ENCODE results near the gene MAP2K5. TPM values are rescaled to one million over a fixed set of nuclear protein-coding genes. Genes with fewer than 3 reads are reported as not detected.

The MAP2K5 gene
- total RNA-seq, 1 donor from 2014 or later = 2.9 TPM

DNA sequence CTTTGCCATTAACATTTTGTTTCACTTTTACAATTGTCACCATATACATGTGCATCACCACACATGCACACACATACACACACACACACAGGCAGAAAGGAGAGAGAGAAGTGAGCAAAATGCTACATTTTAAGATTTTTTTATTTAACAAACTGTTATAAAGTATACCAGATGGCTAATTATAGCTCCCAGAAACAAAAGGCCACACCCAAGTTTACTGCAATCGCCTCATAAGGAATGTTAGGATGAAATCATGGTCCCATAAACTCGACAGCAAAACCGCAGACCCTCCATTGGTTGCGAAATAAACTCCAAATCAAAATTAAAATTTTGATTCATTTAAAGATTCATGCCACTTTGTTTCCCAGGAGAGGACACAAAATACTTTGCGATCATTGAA lies 37.7 kb upstream of the MAP2K5 start:
- no peaks in the 10 kb centered on the region for H3K27me3 ChIP-seq (ENCODE audit: control insufficient read depth, insufficient read depth, low read length)
- DNase-seq (ENCODE audit: low read depth) (no peak), FAIRE-seq (no peak)
- H3K36me3 ChIP-seq (ENCODE audit: control insufficient read depth, insufficient read depth, low read length) = no peaks in the 10 kb centered on the region
- TF ChIP-seq, protein P1, sequence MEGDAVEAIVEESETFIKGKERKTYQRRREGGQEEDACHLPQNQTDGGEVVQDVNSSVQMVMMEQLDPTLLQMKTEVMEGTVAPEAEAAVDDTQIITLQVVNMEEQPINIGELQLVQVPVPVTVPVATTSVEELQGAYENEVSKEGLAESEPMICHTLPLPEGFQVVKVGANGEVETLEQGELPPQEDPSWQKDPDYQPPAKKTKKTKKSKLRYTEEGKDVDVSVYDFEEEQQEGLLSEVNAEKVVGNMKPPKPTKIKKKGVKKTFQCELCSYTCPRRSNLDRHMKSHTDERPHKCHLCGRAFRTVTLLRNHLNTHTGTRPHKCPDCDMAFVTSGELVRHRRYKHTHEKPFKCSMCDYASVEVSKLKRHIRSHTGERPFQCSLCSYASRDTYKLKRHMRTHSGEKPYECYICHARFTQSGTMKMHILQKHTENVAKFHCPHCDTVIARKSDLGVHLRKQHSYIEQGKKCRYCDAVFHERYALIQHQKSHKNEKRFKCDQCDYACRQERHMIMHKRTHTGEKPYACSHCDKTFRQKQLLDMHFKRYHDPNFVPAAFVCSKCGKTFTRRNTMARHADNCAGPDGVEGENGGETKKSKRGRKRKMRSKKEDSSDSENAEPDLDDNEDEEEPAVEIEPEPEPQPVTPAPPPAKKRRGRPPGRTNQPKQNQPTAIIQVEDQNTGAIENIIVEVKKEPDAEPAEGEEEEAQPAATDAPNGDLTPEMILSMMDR (IDR thresholded peaks at IDR 0.05; ENCODE audit: insufficient read depth, low read length, severe bottlenecking) = no peak
- no peak overlapping the region for H3K4me3 ChIP-seq (ENCODE audit: low read depth, low read length)

DNA sequence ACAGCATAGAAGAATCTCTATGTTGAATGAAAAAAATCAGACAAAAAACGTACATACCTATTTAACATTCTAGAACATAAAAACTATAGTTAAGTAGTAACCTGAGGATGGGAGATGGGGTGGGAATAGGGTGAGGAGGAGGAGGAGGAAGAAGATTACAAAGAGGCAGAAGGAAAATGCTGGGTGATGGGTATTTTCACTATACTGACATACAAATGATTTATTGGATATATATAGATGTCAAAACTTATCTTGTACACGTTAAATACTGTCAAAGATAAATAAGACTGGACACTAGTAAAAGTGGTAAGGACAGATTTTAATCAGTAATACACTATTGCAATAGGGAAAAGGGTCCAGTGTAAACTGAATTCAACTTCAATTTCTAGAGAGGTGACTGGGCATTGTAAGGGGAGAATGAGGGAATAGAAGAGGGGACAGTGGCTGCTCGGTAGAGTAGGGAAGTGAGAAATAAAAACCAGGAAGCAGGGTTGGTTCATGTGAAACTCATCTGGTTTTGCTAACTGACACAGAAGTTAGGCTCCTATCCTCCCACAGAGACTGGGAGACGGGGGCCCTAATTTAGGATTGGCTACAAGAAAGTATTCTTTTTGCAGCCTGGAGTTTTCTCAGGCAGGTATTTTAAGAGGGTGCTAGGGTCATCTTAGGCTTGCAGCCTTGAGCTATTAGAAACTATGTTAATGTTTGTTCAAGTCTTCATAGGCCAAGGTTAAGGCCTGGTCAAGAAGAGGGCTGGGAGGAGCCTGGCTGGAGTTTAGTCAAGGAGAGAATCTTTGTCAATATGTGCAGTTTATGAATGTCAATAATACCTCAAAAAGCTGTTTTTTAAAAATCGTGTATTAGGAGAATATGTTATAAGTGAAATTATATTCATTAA lies 36.6 kb upstream of the MAP2K5 start:
- DNase-seq (ENCODE audit: low read depth) (no peak), FAIRE-seq (no peak)
- no peaks in the 10 kb centered on the region for H3K27me3 ChIP-seq (ENCODE audit: control insufficient read depth, insufficient read depth, low read length)
- TF ChIP-seq, protein P1 (IDR thresholded peaks at IDR 0.05; ENCODE audit: insufficient read depth, low read length, severe bottlenecking) = no peak
- no peaks in the 10 kb centered on the region for H3K36me3 ChIP-seq (ENCODE audit: control insufficient read depth, insufficient read depth, low read length)
- H3K4me3 ChIP-seq (ENCODE audit: low read depth, low read length) = no peak overlapping the region

DNA sequence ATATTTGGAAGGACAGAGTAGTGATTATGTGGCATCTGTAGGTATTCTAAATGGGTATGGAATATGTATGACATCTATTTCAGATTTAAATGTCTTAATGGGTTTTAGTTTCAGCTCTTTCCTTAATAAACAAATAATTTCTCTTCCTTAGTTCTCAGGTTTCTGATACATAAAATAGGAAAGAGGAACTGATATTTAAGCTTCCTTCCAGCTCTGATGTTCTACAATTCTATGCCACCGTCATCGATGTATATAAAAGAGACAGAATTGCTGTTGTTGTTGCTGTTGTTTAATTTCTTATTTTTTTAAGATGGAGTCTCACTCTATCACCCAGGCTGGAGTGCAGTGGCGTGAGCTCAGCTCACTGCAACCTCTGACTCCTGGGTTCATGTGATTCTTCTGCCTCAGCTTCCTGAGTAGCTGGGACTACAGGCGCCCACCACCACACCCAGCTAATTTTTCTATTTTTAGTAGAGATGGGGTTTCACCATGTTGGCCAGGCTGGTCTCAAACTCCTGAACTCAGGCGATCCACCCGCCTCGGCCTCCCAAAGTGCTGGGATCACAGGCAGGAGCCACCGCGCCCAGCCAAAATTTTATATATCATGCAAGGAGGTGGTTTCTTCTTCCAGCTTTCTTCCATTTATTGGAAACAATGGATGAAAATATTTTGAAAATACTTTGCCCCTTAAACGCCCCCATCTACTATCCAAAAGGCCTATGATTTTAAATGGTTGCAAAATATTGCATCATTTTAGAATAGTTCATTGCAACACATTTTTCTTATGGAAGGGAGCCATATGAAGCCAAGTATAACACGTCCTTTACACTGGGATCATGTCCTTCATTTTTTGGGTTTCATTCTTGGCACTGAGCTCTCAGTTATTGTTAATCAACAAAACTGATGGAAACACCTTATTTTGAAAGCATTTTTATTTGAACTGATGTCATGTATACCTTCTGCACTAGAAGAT lies 35.4 kb upstream of the MAP2K5 start:
- no peak overlapping the region for H3K4me3 ChIP-seq (ENCODE audit: low read depth, low read length)
- H3K36me3 ChIP-seq (ENCODE audit: control insufficient read depth, insufficient read depth, low read length) = no peaks in the 10 kb centered on the region
- TF ChIP-seq, protein P1 (IDR thresholded peaks at IDR 0.05; ENCODE audit: insufficient read depth, low read length, severe bottlenecking) = no peak
- no peak for FAIRE-seq
- no peak for DNase-seq (ENCODE audit: low read depth)
- H3K27me3 ChIP-seq (ENCODE audit: control insufficient read depth, insufficient read depth, low read length) = no peaks in the 10 kb centered on the region

DNA sequence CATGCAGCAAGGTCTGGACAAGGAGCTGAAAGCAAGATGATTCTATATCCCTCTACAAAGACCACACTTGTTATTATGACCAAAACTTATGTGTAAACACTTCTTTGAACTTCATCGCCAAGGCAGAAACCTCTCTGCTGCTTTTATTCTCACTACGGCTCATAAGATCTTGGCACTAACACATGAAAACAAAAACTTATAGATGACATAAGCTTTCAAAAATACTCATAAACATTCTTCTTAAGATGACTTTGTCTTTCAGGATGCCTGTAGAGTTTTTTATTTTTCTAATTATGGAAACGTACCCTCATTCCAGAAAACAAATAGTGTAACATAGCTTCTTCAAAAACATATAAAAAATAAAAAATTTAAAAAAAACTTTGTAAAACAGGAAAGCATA lies 34.1 kb upstream of the MAP2K5 start:
- FAIRE-seq (no peak), DNase-seq (ENCODE audit: low read depth) (no peak)
- Histone ChIP-seq H3K36me3 (ENCODE audit: control insufficient read depth, insufficient read depth, low read length) (no peaks in the 10 kb centered on the region), H3K4me3 (ENCODE audit: low read depth, low read length) (no peak overlapping the region), H3K27me3 (ENCODE audit: control insufficient read depth, insufficient read depth, low read length) (no peaks in the 10 kb centered on the region)
- TF ChIP-seq, protein P1 (IDR thresholded peaks at IDR 0.05; ENCODE audit: insufficient read depth, low read length, severe bottlenecking) = no peak

DNA sequence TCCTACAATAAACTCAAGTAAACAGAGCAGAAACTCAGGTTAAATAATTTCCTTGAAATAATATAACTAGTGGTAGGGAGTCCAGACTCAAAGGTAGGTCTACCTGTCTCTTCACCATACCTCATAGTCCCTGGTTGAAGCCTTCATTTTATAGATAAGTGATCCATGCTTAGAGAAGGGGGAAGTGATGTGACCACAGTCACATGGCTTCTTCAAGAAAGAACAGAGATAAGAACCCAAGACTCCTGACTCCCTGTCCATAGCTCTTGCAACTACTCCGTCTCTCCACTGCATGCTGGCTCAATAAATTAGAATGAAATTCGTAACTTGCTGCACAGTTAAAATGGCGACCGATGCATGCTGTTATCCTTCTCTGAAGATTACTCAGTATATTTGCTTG lies 32.6 kb upstream of the MAP2K5 start:
- no peaks in the 10 kb centered on the region for H3K36me3 ChIP-seq (ENCODE audit: control insufficient read depth, insufficient read depth, low read length)
- DNase-seq (ENCODE audit: low read depth) (no peak), FAIRE-seq (no peak)
- H3K27me3 ChIP-seq (ENCODE audit: control insufficient read depth, insufficient read depth, low read length) = no peaks in the 10 kb centered on the region
- no peak overlapping the region for H3K4me3 ChIP-seq (ENCODE audit: low read depth, low read length)
- TF ChIP-seq, protein P1 (IDR thresholded peaks at IDR 0.05; ENCODE audit: insufficient read depth, low read length, severe bottlenecking) = no peak

All from bronchial epithelial cell (primary cell).